CD14-positive monocyte (primary cell): ENCODE data around the gene DMAC2L. TPM values are rescaled to one million over a fixed set of nuclear protein-coding genes. Genes with fewer than 3 reads are reported as not detected.
"Not testable (repeated sequence)": the region's sequence is repeated elsewhere in the genome, so short reads cannot be mapped to it uniquely, and the experiment has no call there.

ENCODE experiments used
- DNase-seq, 3 donors: peaks; one replicate each; pipeline ENCODE4 v3.0.0-alpha.2; 2011 to 2022
- H2AFZ ChIP-seq: 2 replicates; pipeline ENCODE4 v1.6.0; 2012; ENCODE audit warnings: mild to moderate bottlenecking, low read depth, low read length, inconsistent platforms; ENCODE audit not compliant: insufficient read depth, poor library complexity, severe bottlenecking
- H3K27ac ChIP-seq, 2 donors: 1 replicate in 1 of 2; 2 replicates in 1 of 2; pipeline ENCODE4 v1.5.1; 2012 to 2013; ENCODE audit warnings: low read length in 2 of 2, control low read depth in 1 of 2, inconsistent platforms in 1 of 2, low read depth in 1 of 2, mild to moderate bottlenecking in 1 of 2
- H3K27me3 ChIP-seq, 2 donors: one replicate each; pipeline versions ENCODE4 v1.6.0 to v1.6.1; 2011 to 2013; ENCODE audit warnings: low read length in 2 of 2; ENCODE audit not compliant: control insufficient read depth in 2 of 2, insufficient read depth in 2 of 2
- H3K36me3 ChIP-seq, 2 donors: replicated peaks in 1 of 2; 1 replicate in 1 of 2; 2 replicates in 1 of 2; pipeline versions ENCODE4 v1.5.1 to v1.6.1; 2012 to 2013; ENCODE audit warnings: low read length in 2 of 2, control low read depth in 1 of 2, inconsistent platforms in 1 of 2, mild to moderate bottlenecking in 1 of 2; ENCODE audit not compliant: insufficient read depth in 2 of 2, control insufficient read depth in 1 of 2
- H3K4me1 ChIP-seq, 2 donors: 1 replicate in 1 of 2; 2 replicates in 1 of 2; pipeline versions ENCODE4 v1.5.1 to v1.6.1; 2012 to 2013; ENCODE audit warnings: low read length in 2 of 2, control low read depth in 1 of 2, inconsistent platforms in 1 of 2, mild to moderate bottlenecking in 1 of 2, moderate library complexity in 1 of 2; ENCODE audit not compliant: insufficient read depth in 2 of 2, control insufficient read depth in 1 of 2
- H3K4me2 ChIP-seq: replicated peaks from 2 replicates; pipeline ENCODE3; 2012; ENCODE audit warnings: low read length, moderate library complexity, mild to moderate bottlenecking; ENCODE audit not compliant: poor library complexity, severe bottlenecking; ENCODE audit errors: extremely low read depth
- H3K4me3 ChIP-seq, 3 experiments: fragments of 200-600 bp in 1 of 3; sonication (generic) in 1 of 3; replicated peaks in 1 of 3; 1 replicate in 2 of 3; 2 replicates in 1 of 3; pipeline ENCODE4 v1.5.1; 2011 to 2013; ENCODE audit warnings: low read length in 3 of 3, mild to moderate bottlenecking in 3 of 3, control low read depth in 2 of 3, low read depth in 2 of 3, inconsistent platforms in 1 of 3, moderate library complexity in 1 of 3
- H3K79me2 ChIP-seq: 2 replicates; pipeline ENCODE4 v1.6.0; 2012; ENCODE audit warnings: mild to moderate bottlenecking, control low read depth, inconsistent platforms, low read length, moderate library complexity; ENCODE audit not compliant: insufficient read depth
- H3K9ac ChIP-seq: 2 replicates; pipeline ENCODE4 v1.6.0; 2017; ENCODE audit warnings: low read length, mild to moderate bottlenecking; ENCODE audit not compliant: insufficient read depth, poor library complexity, severe bottlenecking
- H3K9me3 ChIP-seq, 2 donors: replicated peaks in 1 of 2; 1 replicate in 1 of 2; 2 replicates in 1 of 2; pipeline versions ENCODE4 v1.5.1 to v1.6.1; 2012 to 2013; ENCODE audit warnings: low read length in 2 of 2, control low read depth in 1 of 2; ENCODE audit not compliant: control insufficient read depth in 1 of 2, insufficient read depth in 1 of 2
- H4K20me1 ChIP-seq: 2 replicates; pipeline ENCODE4 v1.6.0; 2012; ENCODE audit warnings: mild to moderate bottlenecking, low read length, control low read depth, moderate library complexity; ENCODE audit not compliant: insufficient read depth
- H3K27ac Mint-ChIP-seq, 7 donors: one replicate each; pipeline ENCODE4 v1.8.0; 2020; ENCODE audit warnings: mild to moderate bottlenecking in 7 of 7, mixed read lengths in 7 of 7, moderate library complexity in 6 of 7, inconsistent platforms in 2 of 7
- H3K27me3 Mint-ChIP-seq, 3 donors: one replicate each; pipeline ENCODE4 v1.8.0; 2021 to 2022; ENCODE audit warnings: low read depth in 3 of 3, mild to moderate bottlenecking in 3 of 3, mixed read lengths in 3 of 3, moderate library complexity in 3 of 3, inconsistent platforms in 1 of 3
- H3K36me3 Mint-ChIP-seq, 2 donors: one replicate each; pipeline ENCODE4 v1.8.0; 2020; ENCODE audit warnings: mixed read lengths in 2 of 2, inconsistent platforms in 1 of 2, mild to moderate bottlenecking in 1 of 2
- H3K4me1 Mint-ChIP-seq: one replicate; pipeline ENCODE4 v1.8.0; 2020; ENCODE audit warnings: mild to moderate bottlenecking, mixed read lengths
- H3K4me3 Mint-ChIP-seq, 2 donors: one replicate each; pipeline ENCODE4 v1.8.0; 2020; ENCODE audit warnings: mild to moderate bottlenecking in 2 of 2, mixed read lengths in 2 of 2, moderate library complexity in 1 of 2
- H3K9me3 Mint-ChIP-seq, 7 donors: one replicate each; pipeline ENCODE4 v1.8.0; 2020 to 2022; ENCODE audit warnings: mixed read lengths in 7 of 7, mild to moderate bottlenecking in 6 of 7, moderate library complexity in 6 of 7, inconsistent platforms in 2 of 7
- CTCF ChIP-seq: fragments of 200-600 bp; IDR thresholded peaks from one replicate; pipeline ENCODE4 v1.8.0; 2022; ENCODE audit warnings: antibody characterized with exemption, mild to moderate bottlenecking
- WGBS: methylation state at CpG from one replicate; pipeline ENCODE4 v1.1.5; 2013; ENCODE audit warnings: missing lambda C conversion rate; ENCODE audit not compliant: insufficient coverage; 5-methylcytosine and 5-hydroxymethylcytosine counted together
- intact Hi-C, 2 donors: fragments of 100-400 bp; cut with micrococcal nuclease; formaldehyde crosslinking; loops; one replicate each; pipeline versions ENCODE4 v1.15.0 to v1.15.1; 2023
- polyA plus RNA-seq, 3 donors: library from polyadenylated mRNA; depleted of rRNA in 1 of 3; unstranded in 2 of 3; stranded (reverse) in 1 of 3; fragments of 300-500 nt in 2 of 3; fragments of >200 nt in 1 of 3; fragmentation: Illumina TruSeq in 2 of 3; gene quantifications; 1 replicate in 2 of 3; 2 replicates in 1 of 3; pipeline ENCODE4 v1.2.3, GENCODE V29; 2012 to 2021

The DMAC2L gene
- polyA plus RNA-seq, 3 donors: 13.4 to 17.3 (median 16.4) TPM

DNA sequence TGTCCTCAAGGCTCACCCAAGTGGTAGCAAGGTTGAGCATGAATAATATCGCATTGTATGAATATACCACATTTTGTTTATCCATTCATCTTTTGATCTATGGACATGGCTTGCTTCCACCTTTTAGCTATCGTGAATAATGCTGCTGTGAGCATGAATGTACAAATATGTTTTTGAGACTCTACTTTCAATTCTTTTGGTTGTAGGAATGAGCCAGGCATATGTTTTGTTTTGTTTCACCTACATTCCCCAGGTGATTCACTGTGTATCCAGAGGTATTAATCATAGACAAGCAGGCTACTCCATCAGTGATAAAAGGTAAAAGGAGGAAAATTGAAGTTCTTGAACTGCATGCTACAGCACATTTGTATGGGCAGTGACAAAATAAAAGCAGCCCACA is 48.7 kb downstream of the DMAC2L start:
- peaks cover 0 to 25% of the 10 kb centered on the region in 2 donors for H3K36me3 ChIP-seq
- H3K4me3 ChIP-seq: no peak overlapping the region
- no peaks in the 10 kb centered on the region for H4K20me1 ChIP-seq
- H2AFZ ChIP-seq: no peak overlapping the region
- WGBS: no CpG with 5 or more reads among the region's 2 CpGs
- H3K27ac Mint-ChIP-seq: no peak overlapping the region
- peaks cover 29 to 30% of the 10 kb centered on the region in 2 donors for H3K36me3 Mint-ChIP-seq
- peaks cover 20% of the 10 kb centered on the region for H3K4me1 Mint-ChIP-seq
- H3K27ac ChIP-seq: no peak overlapping the region
- H3K9ac ChIP-seq: no peak overlapping the region
- H3K27me3 Mint-ChIP-seq: peaks cover 0 to 2% (median 0%) of the 10 kb centered on the region in 3 donors
- H3K4me3 Mint-ChIP-seq: no peak overlapping the region
- H3K79me2 ChIP-seq: no peaks in the 10 kb centered on the region
- no peaks in the 10 kb centered on the region for H3K27me3 ChIP-seq
- no peak overlapping the region for H3K4me2 ChIP-seq
- peaks cover 0 to 9% (median 6%) of the 10 kb centered on the region in 7 donors for H3K9me3 Mint-ChIP-seq
- H3K9me3 ChIP-seq: no peaks in the 10 kb centered on the region
- H3K4me1 ChIP-seq: peaks cover 15 to 16% of the 10 kb centered on the region in 2 donors
- no peak for TF ChIP-seq CTCF
- no peak for DNase-seq
- intact Hi-C loops: no loop called here

DNA sequence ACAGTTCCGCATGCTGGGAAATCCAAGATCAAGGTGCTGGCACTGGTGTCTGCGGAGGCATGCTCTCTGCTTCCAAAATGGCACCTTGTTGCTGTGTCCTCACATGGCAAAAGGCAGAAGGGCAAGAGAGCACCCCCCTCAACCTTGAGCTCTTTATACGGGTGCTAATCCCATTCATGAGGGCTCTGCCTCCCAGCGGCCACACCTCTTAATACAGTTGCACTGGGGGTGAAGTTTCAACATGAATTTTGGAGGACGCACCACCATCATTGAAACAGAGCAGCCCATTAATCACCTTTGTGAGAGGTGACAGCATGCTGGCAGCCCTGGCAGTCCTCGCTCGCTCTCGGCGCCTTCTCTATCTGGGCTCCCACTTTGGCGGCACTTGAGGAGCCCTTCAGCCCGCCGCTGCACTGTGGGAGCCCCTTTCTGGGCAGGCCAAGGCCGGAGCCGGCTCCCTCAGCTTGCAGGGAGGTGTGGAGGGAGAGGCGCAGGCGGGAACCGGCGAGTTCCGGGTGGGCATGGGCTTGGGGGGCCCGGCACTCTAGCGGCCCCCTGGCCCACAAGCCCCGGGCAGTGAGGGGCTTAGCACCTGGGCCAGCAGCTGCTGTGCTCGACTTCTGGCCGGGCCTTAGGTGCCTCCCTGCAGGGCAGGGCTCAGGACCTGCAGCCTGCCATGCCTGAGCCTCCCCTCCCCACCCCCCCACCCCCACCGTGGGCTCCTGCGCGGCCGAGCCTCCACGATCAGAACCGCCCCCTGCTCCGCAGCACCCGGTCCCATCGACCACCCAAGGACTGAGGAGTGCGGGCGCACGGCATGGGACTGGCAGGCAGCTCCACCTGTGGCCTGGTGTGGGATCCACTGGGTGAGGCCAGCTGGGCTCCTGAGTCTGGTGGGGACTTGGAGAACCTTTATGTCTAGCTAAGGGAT is 49.6 kb downstream of the DMAC2L start:
- DNase-seq, H3K27ac ChIP-seq, H3K9me3 Mint-ChIP-seq, H3K27ac Mint-ChIP-seq, H3K9me3 ChIP-seq, H3K27me3 ChIP-seq, H2AFZ ChIP-seq, H3K4me3 ChIP-seq, H3K4me3 Mint-ChIP-seq, H3K27me3 Mint-ChIP-seq, H3K9ac ChIP-seq, intact Hi-C loops, H4K20me1 ChIP-seq, H3K4me2 ChIP-seq, H3K79me2 ChIP-seq: not testable (repeated sequence)
- WGBS: 98% methylated on average over 18 of the region's 36 CpGs
- Mint-ChIP-seq H3K4me1 (peaks cover 23% of the 10 kb centered on the region), H3K36me3 (peaks cover 22% of the 10 kb centered on the region in 2 donors)
- H3K4me1 ChIP-seq: peaks cover 15 to 16% of the 10 kb centered on the region in 2 donors
- peaks cover 0 to 16% of the 10 kb centered on the region in 2 donors for H3K36me3 ChIP-seq
